Panc1 (cell line): ENCODE data around the gene LOXL1.

Experiments
- CTCF ChIP-seq: fragments of 450-650 bp; IDR thresholded peaks from 2 replicates; pipeline ENCODE4 v1.5.1; 2017; ENCODE audit warnings: mild to moderate bottlenecking
- POLR2AphosphoS5 ChIP-seq: IDR thresholded peaks from 2 replicates; pipeline ENCODE4 v1.6.1; 2012; ENCODE audit warnings: mild to moderate bottlenecking, low read depth, low read length, moderate library complexity
- REST ChIP-seq, 2 experiments: IDR thresholded peaks; 2 replicates each; pipeline ENCODE4 v1.6.1; 2011 to 2012; ENCODE audit warnings: low read depth in 2 of 2, control low read depth in 1 of 2, low read length in 1 of 2, mild to moderate bottlenecking in 1 of 2, moderate library complexity in 1 of 2; ENCODE audit not compliant: insufficient read depth in 1 of 2
- SIN3A ChIP-seq: IDR thresholded peaks from 2 replicates; pipeline ENCODE4 v1.6.1; 2012; ENCODE audit warnings: low read depth, mild to moderate bottlenecking, low read length, moderate library complexity, borderline replicate concordance; ENCODE audit not compliant: insufficient read depth
- TCF7L2 ChIP-seq: IDR thresholded peaks from 2 replicates; pipeline ENCODE4 v1.6.1; 2011; ENCODE audit warnings: mild to moderate bottlenecking, low read depth, low read length, inconsistent platforms

DNA sequence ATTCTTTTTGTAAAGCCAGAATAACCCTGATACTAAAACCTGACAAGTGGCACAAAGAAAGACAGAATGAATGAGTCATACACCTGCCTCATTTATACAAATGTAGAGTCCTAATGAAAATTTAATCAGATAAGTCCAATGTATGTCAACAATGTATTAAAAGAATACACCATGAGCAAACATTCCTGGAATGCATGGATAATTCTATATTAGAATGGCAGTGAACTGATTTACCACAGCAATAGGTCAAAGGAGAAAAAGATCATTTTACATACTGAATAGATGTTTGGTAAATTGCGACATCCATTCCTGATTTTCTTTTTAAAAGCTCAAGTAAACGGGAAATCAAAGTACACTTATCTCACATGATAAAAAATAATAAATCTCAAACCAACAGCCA, 11.2 kb upstream of the LOXL1 start:
- TF ChIP-seq CTCF (no peak), POLR2AphosphoS5 (no peak), REST (IDR thresholded peaks at IDR 0.05; ENCODE audit: insufficient read depth in 1 of 2, low read depth in 2 of 2, low read length in 1 of 2) (no peak), TCF7L2 (no peak), SIN3A (no peak)
